Ishikawa (cell line): ENCODE measurements around the gene APC.

Experiments used
- CEBPB ChIP-seq: IDR thresholded peaks from 2 replicates; pipeline ENCODE4 v1.6.1; 2012
- CREB1 ChIP-seq: IDR thresholded peaks from 2 replicates; pipeline ENCODE4 v1.6.1; 2012; ENCODE audit warnings: low read depth
- EGR1 ChIP-seq: IDR thresholded peaks from 2 replicates; pipeline ENCODE4 v1.6.1; 2012
- EP300 ChIP-seq: IDR thresholded peaks from 2 replicates; pipeline ENCODE4 v1.6.1; 2012; ENCODE audit warnings: borderline replicate concordance
- FOXM1 ChIP-seq: IDR thresholded peaks from 2 replicates; pipeline ENCODE4 v1.6.1; 2012; ENCODE audit warnings: low read depth, borderline replicate concordance
- MAX ChIP-seq: IDR thresholded peaks from 2 replicates; pipeline ENCODE4 v1.6.1; 2012
- NFIC ChIP-seq: IDR thresholded peaks from 2 replicates; pipeline ENCODE4 v1.6.1; 2012
- RAD21 ChIP-seq: IDR thresholded peaks from 2 replicates; pipeline ENCODE4 v1.6.1; 2012; ENCODE audit warnings: low read depth
- REST ChIP-seq: IDR thresholded peaks from 2 replicates; pipeline ENCODE4 v1.6.1; 2012; ENCODE audit warnings: low read depth, mild to moderate bottlenecking
- TAF1 ChIP-seq: IDR thresholded peaks from 2 replicates; pipeline ENCODE4 v1.6.1; 2012; ENCODE audit warnings: low read depth, mild to moderate bottlenecking
- TCF12 ChIP-seq: IDR thresholded peaks from 2 replicates; pipeline ENCODE4 v1.6.1; 2012; ENCODE audit warnings: low read depth
- TEAD4 ChIP-seq: IDR thresholded peaks from 2 replicates; pipeline ENCODE4 v1.6.1; 2012
- USF1 ChIP-seq: IDR thresholded peaks from 2 replicates; pipeline ENCODE4 v1.6.1; 2012
- YY1 ChIP-seq: IDR thresholded peaks from 2 replicates; pipeline ENCODE4 v1.6.1; 2012; ENCODE audit warnings: low read depth
- ZBTB7A ChIP-seq: IDR thresholded peaks from 2 replicates; pipeline ENCODE4 v1.6.1; 2012; ENCODE audit warnings: low read depth

The APC gene

GRCh38 chr5:112737463-112738190 is at the start of gene APC:
Gene APC, plus strand, starts transcription at chr5:112737885. Its CDS starts 17,006 bp downstream, at chr5:112754891.
- peak; percentile 95 for TF ChIP-seq MAX
- TF ChIP-seq TCF12: peak; percentile 65
- TF ChIP-seq USF1: peak; percentile 99
- peak; percentile 82 for TF ChIP-seq YY1
- peak; percentile 73 for TF ChIP-seq NFIC
- TF ChIP-seq CREB1: peak; percentile 31; the same call in 1 of the 2 replicates
- no peak for TF ChIP-seq EGR1
- TF ChIP-seq RAD21: no peak; the same call in 1 of the 2 replicates
- no peak for TF ChIP-seq TEAD4
- no peak for TF ChIP-seq REST
- TF ChIP-seq ZBTB7A: 0 out of 2 replicates have a peak, but pooled peaks have one; percentile 77
- no peak for TF ChIP-seq FOXM1
- no peak for TF ChIP-seq EP300
- peak; percentile 59; the same call in 1 of the 2 replicates for TF ChIP-seq TAF1
- TF ChIP-seq CEBPB: no peak

GRCh38 chr5:112689155-112689909 is 48.4 kb upstream of the APC start:
- TF ChIP-seq YY1 (no peak), EP300 (no peak), FOXM1 (no peak), TEAD4 (no peak), CREB1 (no peak), TCF12 (no peak), ZBTB7A (no peak), NFIC (no peak)

GRCh38 chr5:112690605-112691338 is 46.9 kb upstream of the APC start:
- TF ChIP-seq TAF1 (no peak), YY1 (no peak), EP300 (no peak), RAD21 (no peak), NFIC (no peak)

GRCh38 chr5:112691339-112691680 is 46.4 kb upstream of the APC start:
- no peak for TF ChIP-seq ZBTB7A
- TF ChIP-seq EGR1: no peak
- no peak for TF ChIP-seq YY1
- no peak for TF ChIP-seq USF1
- no peak for TF ChIP-seq CREB1
- no peak for TF ChIP-seq NFIC
- TF ChIP-seq TCF12: no peak
- no peak for TF ChIP-seq TAF1
- TF ChIP-seq MAX: no peak
- TF ChIP-seq TEAD4: no peak
- no peak for TF ChIP-seq FOXM1
- TF ChIP-seq CEBPB: no peak

GRCh38 chr5:112691758-112692157 is 45.9 kb upstream of the APC start:
- TF ChIP-seq CREB1: no peak
- TF ChIP-seq RAD21: peak; percentile 75

- TF ChIP-seq TAF1: no peak
- TF ChIP-seq TCF12: no peak
- no peak for TF ChIP-seq ZBTB7A
- TF ChIP-seq CEBPB: no peak
- TF ChIP-seq EP300: no peak
- no peak for TF ChIP-seq TEAD4
- TF ChIP-seq REST: no peak
Observed at GRCh38 chr5:112692472-112692871, 45.2 kb upstream of the APC start.
